HCT116 (cell line): ENCODE data around the gene MAPK7. TPM values are rescaled to one million over a fixed set of nuclear protein-coding genes. Genes with fewer than 3 reads are reported as not detected.

ENCODE experiments used
- ATAC-seq: fragments of 200-7000 bp; cut with Tn5 transposase; 2 replicates; pipeline ENCODE4 v1.9.1; 2020; ENCODE audit warnings: mild to moderate bottlenecking, moderate library complexity
- BruUV-seq: library from RNA; stranded (reverse); fragments of 400-500 nt; replicated peaks from 2 replicates; lab custom pipeline; 2021; lab: Mats Ljungman, UMichigan
- CTCF ChIA-PET: fragments of 300-600 bp; sonication (Branson Sonifier 250); formaldehyde crosslinking; loops from one replicate; lab custom pipeline; 2021; ENCODE audit warnings: antibody characterized with exemption; lab: Charles Lee
- POLR2A ChIA-PET: fragments of 300-600, 350-600 bp; sonication (Branson Sonifier 250); formaldehyde crosslinking; loops from one replicate; lab custom pipeline; 2021; ENCODE audit warnings: antibody characterized with exemption; lab: Charles Lee
- RAD21 ChIA-PET, 2 experiments: fragments of 300-600 bp; sonication (Branson Sonifier 250); formaldehyde crosslinking; loops; one replicate each; lab custom pipeline; 2023; ENCODE audit warnings: low total read pairs in 2 of 2; ENCODE audit not compliant: uncharacterized antibody in 2 of 2, unreplicated experiment in 2 of 2, low non-redundant PET in 1 of 2; lab: Charles Lee
- DNase-seq: peaks from one replicate; pipeline ENCODE4 v3.0.0-alpha.2; 2010; ENCODE audit warnings: low read depth, low spot score
- H2AFZ ChIP-seq: fragments of 200-600 bp; shearing (Covaris generic), sonication (generic); 2 replicates; pipeline ENCODE4 v1.6.1; 2017; ENCODE audit warnings: low read depth, mixed run types, mixed read lengths, antibody characterized with exemption, low read length; ENCODE audit not compliant: poor library complexity, severe bottlenecking
- H3K27ac ChIP-seq: 2 replicates; pipeline ENCODE4 v1.5.1; 2012; ENCODE audit warnings: low read depth, low read length
- H3K27me3 ChIP-seq: fragments of 200-600 bp; sonication (generic); 2 replicates; pipeline ENCODE4 v1.6.1; 2016; ENCODE audit warnings: mixed run types, low read length, mixed read lengths; ENCODE audit not compliant: insufficient read depth
- H3K36me3 ChIP-seq, 2 experiments: fragments of 200-500 bp in 1 of 2; fragments of 200-600 bp in 1 of 2; sonication (Bioruptor generic) in 1 of 2; sonication (generic) in 1 of 2; 2 replicates each; pipeline versions ENCODE4 v1.5.1 to v1.6.1; 2014 to 2016; ENCODE audit warnings: low read length in 2 of 2, inconsistent platforms in 1 of 2, mixed read lengths in 1 of 2, mixed run types in 1 of 2; ENCODE audit not compliant: insufficient read depth in 2 of 2, control insufficient read depth in 1 of 2
- H3K4me1 ChIP-seq, 2 experiments: fragments of 200-600 bp in 1 of 2; sonication (generic) in 1 of 2; 2 replicates each; pipeline versions ENCODE4 v1.5.1 to v1.6.1; 2012 to 2017; ENCODE audit warnings: low read length in 2 of 2, inconsistent platforms in 1 of 2, mild to moderate bottlenecking in 1 of 2, mixed read lengths in 1 of 2, mixed run types in 1 of 2, moderate library complexity in 1 of 2; ENCODE audit not compliant: insufficient read depth in 2 of 2, control insufficient read depth in 1 of 2
- H3K4me2 ChIP-seq: fragments of 200-600 bp; sonication (generic); 2 replicates; pipeline ENCODE4 v1.6.1; 2017; ENCODE audit warnings: mixed run types, low read length, mixed read lengths
- H3K4me3 ChIP-seq, 2 experiments: fragments of 200-600 bp in 1 of 2; sonication (generic) in 1 of 2; replicated peaks in 1 of 2; 2 replicates each; pipeline ENCODE4 v1.5.1; 2011 to 2016; ENCODE audit warnings: low read length in 2 of 2, control low read depth in 1 of 2, low read depth in 1 of 2, mild to moderate bottlenecking in 1 of 2, mixed read lengths in 1 of 2, mixed run types in 1 of 2
- H3K79me2 ChIP-seq: fragments of 200-600 bp; sonication (generic); 2 replicates; pipeline ENCODE4 v1.6.1; 2017; ENCODE audit warnings: mild to moderate bottlenecking, mixed run types, low read length, moderate library complexity, mixed read lengths; ENCODE audit not compliant: insufficient read depth
- H3K9ac ChIP-seq: fragments of 200-600 bp; sonication (generic); 2 replicates; pipeline ENCODE4 v1.6.1; 2016; ENCODE audit warnings: low read length, mixed read lengths
- H3K9me2 ChIP-seq: fragments of 200-600 bp; sonication (generic), shearing (Covaris generic); 2 replicates; pipeline ENCODE4 v1.6.1; 2017; ENCODE audit warnings: mixed run types, mild to moderate bottlenecking, moderate library complexity; ENCODE audit not compliant: insufficient read depth
- H3K9me3 ChIP-seq, 2 experiments: fragments of 200-500 bp in 1 of 2; fragments of 200-600 bp in 1 of 2; sonication (Bioruptor generic) in 1 of 2; sonication (generic) in 1 of 2; 2 replicates each; pipeline ENCODE4 v1.6.1; 2014 to 2017; ENCODE audit warnings: low read length in 2 of 2, mixed read lengths in 2 of 2, inconsistent platforms in 1 of 2, low read depth in 1 of 2, mild to moderate bottlenecking in 1 of 2, mixed run types in 1 of 2, moderate library complexity in 1 of 2; ENCODE audit not compliant: control insufficient read depth in 1 of 2, insufficient read depth in 1 of 2
- H4K20me1 ChIP-seq: fragments of 200-600 bp; sonication (generic), shearing (Covaris generic); 2 replicates; pipeline ENCODE4 v1.6.1; 2017; ENCODE audit warnings: mixed run types, mild to moderate bottlenecking, moderate library complexity; ENCODE audit not compliant: insufficient read depth
- ATF3 ChIP-seq: IDR thresholded peaks from 2 replicates; pipeline ENCODE4 v1.6.1; 2012
- CBX3 ChIP-seq: IDR thresholded peaks from 2 replicates; pipeline ENCODE4 v1.6.1; 2012; ENCODE audit warnings: low read depth
- CEBPB ChIP-seq: IDR thresholded peaks from 2 replicates; pipeline ENCODE4 v1.6.1; 2012; ENCODE audit warnings: low read depth
- CTCF ChIP-seq, 3 experiments: fragments of 200-600 bp in 1 of 3; sonication (generic) in 1 of 3; IDR thresholded peaks in 2 of 3; conservative IDR thresholded peaks in 1 of 3; 2 replicates each; pipeline ENCODE4 v1.5.1; 2012 to 2017; ENCODE audit warnings: low read depth in 2 of 3, low read length in 2 of 3, antibody characterized with exemption in 1 of 3, borderline replicate concordance in 1 of 3, control low read depth in 1 of 3, mild to moderate bottlenecking in 1 of 3, mixed read lengths in 1 of 3, mixed run types in 1 of 3, moderate library complexity in 1 of 3; ENCODE audit not compliant: insufficient read depth in 1 of 3
- EGR1 ChIP-seq: IDR thresholded peaks from 2 replicates; pipeline ENCODE4 v1.6.1; 2012; ENCODE audit warnings: low read depth
- ELF1 ChIP-seq: IDR thresholded peaks from 2 replicates; pipeline ENCODE4 v1.6.1; 2012; ENCODE audit warnings: low read depth, borderline replicate concordance
- EZH2phosphoT487 ChIP-seq: fragments of 200-600 bp; IDR thresholded peaks from 2 replicates; pipeline ENCODE4 v1.6.1; 2018; ENCODE audit warnings: antibody characterized with exemption, borderline replicate concordance
- FOSL1 ChIP-seq: IDR thresholded peaks from 2 replicates; pipeline ENCODE4 v1.6.1; 2012; ENCODE audit warnings: low read depth
- JUND ChIP-seq: IDR thresholded peaks from 2 replicates; pipeline ENCODE4 v1.6.1; 2012
- POLR2AphosphoS5 ChIP-seq: IDR thresholded peaks from 2 replicates; pipeline ENCODE4 v1.6.1; 2011; ENCODE audit warnings: mild to moderate bottlenecking, low read depth, low read length, moderate library complexity
- SIN3A ChIP-seq: IDR thresholded peaks from 2 replicates; pipeline ENCODE4 v1.6.1; 2012; ENCODE audit warnings: low read depth
- TCF7L2 ChIP-seq: IDR thresholded peaks from 2 replicates; pipeline ENCODE4 v1.7.0; 2011; ENCODE audit warnings: borderline replicate concordance, inconsistent platforms; ENCODE audit not compliant: insufficient read depth, insufficient read length; ENCODE audit errors: extremely low read depth
- intact Hi-C: fragments of 100-400 bp; cut with micrococcal nuclease; formaldehyde crosslinking; loops from 2 replicates; pipeline ENCODE4 v1.10.0; 2022
- total RNA-seq: library from RNA; stranded (reverse); gene quantifications from one replicate; pipeline ENCODE4 v1.2.1, GENCODE V29; 2021; ENCODE audit not compliant: unreplicated experiment

MAPK7 gene
- total RNA-seq, 1 experiment from 2014 or later = 15.3 TPM

GRCh38 chr17:19343671-19344151 is 34.6 kb upstream of the MAPK7 start:
- POLR2A ChIA-PET = no interaction called here
- no peaks in the 10 kb centered on the region for H3K9me2 ChIP-seq
- no peak for ATAC-seq
- intact Hi-C loops = no loop called here
- H3K79me2 ChIP-seq = no peaks in the 10 kb centered on the region
- CTCF ChIA-PET = no interaction called here
- H3K9ac ChIP-seq = no peak overlapping the region
- no peak overlapping the region for H3K4me2 ChIP-seq
- DNase-seq = no peak
- RAD21 ChIA-PET = interaction anchor here in 1 of 2 experiments (0.6 kb wide), 1 partner anchor 11 kb away, joined by 3 read pairs; no protein-coding TSS in a partner anchor
- H3K27me3 ChIP-seq = no peaks in the 10 kb centered on the region
- H3K36me3 ChIP-seq = peaks cover 0 to under 1% of the 10 kb centered on the region in 2 experiments; a peak in 1 of 4 replicates
- no peak for TF ChIP-seq TCF7L2
- TF ChIP-seq JUND = no peak
- no peak for TF ChIP-seq POLR2AphosphoS5
- TF ChIP-seq SIN3A = no peak
- TF ChIP-seq EGR1 = no peak
- TF ChIP-seq EZH2phosphoT487 = no peak
- no peak for TF ChIP-seq CBX3
- no peak for TF ChIP-seq FOSL1
- no peak; a peak in 1 of 6 replicates for TF ChIP-seq CTCF (IDR thresholded peaks at IDR 0.05 in 2 of 3, conservative IDR thresholded peaks at IDR 0.05 in 1 of 3; ENCODE audit: borderline replicate concordance in 1 of 3, insufficient read depth in 1 of 3, low read depth in 2 of 3, low read length in 2 of 3)
- TF ChIP-seq CEBPB = no peak
- no peak for TF ChIP-seq ATF3
- no peak for TF ChIP-seq ELF1
- TF ChIP-seq, all 23 proteins: peak for 0
- no peak overlapping the region for H3K27ac ChIP-seq
- H4K20me1 ChIP-seq = no peaks in the 10 kb centered on the region
- H3K9me3 ChIP-seq = no peaks in the 10 kb centered on the region
- no peak overlapping the region for H2AFZ ChIP-seq
- no peak overlapping the region for H3K4me3 ChIP-seq
- peaks cover 26 to 33% of the 10 kb centered on the region in 2 experiments for H3K4me1 ChIP-seq
- no TSS peak for BruUV-seq
